Measurements from ENCODE around the gene IL17RE.

IL17RE gene

DNA sequence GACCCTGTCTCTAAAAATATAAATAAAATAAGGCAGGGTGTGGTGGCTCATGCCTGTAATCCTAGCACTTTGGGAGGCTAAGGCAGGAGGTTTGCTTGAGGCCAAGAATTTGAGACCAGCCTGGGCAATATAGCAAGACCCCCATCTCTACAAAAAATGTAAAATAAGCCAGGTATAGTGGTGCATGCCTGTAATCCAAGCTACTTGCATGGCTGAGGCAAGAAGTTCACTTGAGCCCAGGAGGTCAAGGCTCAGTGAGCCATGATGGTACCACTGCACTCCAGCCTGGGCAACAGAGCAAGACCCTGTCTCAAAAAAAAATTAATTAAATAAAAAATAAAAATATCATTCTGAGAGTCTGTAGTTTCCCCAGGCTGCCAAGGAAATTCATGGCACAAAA, 16.3 kb upstream of the IL17RE start:
- Histone ChIP-seq H3K36me3 (ENCODE audit: low read depth) (no peaks in the 10 kb centered on the region), H3K4me1 (ENCODE audit: insufficient read depth, poor library complexity, severe bottlenecking) (peaks cover 17% of the 10 kb centered on the region), H3K27me3 (ENCODE audit: insufficient read depth, poor library complexity, severe bottlenecking) (no peaks in the 10 kb centered on the region), H3K27ac (ENCODE audit: poor library complexity, severe bottlenecking) (peak overlapping the region; percentile 98), H3K9me3 (ENCODE audit: severe bottlenecking) (no peaks in the 10 kb centered on the region), H3K4me3 (ENCODE audit: severe bottlenecking) (no peak overlapping the region)
- ATAC-seq (ENCODE audit: low read depth) (no peak), DNase-seq (ENCODE audit: low spot score) (no peak)
- TF ChIP-seq, protein P1, sequence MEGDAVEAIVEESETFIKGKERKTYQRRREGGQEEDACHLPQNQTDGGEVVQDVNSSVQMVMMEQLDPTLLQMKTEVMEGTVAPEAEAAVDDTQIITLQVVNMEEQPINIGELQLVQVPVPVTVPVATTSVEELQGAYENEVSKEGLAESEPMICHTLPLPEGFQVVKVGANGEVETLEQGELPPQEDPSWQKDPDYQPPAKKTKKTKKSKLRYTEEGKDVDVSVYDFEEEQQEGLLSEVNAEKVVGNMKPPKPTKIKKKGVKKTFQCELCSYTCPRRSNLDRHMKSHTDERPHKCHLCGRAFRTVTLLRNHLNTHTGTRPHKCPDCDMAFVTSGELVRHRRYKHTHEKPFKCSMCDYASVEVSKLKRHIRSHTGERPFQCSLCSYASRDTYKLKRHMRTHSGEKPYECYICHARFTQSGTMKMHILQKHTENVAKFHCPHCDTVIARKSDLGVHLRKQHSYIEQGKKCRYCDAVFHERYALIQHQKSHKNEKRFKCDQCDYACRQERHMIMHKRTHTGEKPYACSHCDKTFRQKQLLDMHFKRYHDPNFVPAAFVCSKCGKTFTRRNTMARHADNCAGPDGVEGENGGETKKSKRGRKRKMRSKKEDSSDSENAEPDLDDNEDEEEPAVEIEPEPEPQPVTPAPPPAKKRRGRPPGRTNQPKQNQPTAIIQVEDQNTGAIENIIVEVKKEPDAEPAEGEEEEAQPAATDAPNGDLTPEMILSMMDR (IDR thresholded peaks at IDR 0.05; ENCODE audit: poor library complexity, severe bottlenecking): no peak

DNA sequence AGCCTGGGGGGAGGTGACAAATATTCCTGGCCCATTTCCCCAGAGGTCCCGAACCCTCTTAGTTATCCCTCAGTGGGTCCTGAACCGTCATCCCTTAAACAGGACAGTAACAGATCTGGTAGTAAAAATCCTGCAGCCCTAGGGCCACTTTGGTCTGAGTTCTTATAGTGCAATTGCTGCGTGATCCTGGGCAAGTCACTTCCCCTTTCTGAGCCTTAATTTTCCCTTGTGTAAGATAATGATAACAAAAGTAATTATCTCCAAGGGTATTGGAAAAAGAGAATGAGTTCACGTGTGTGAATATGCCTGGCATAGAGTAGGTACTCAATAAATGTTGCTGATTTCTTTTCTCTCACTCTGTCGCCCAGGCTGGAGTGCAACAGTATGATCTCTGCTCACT, 15.2 kb upstream of the IL17RE start:
- H3K4me3 ChIP-seq (ENCODE audit: severe bottlenecking): no peak overlapping the region
- peaks cover 22% of the 10 kb centered on the region for H3K4me1 ChIP-seq (ENCODE audit: insufficient read depth, poor library complexity, severe bottlenecking)
- H3K9me3 ChIP-seq (ENCODE audit: severe bottlenecking): no peaks in the 10 kb centered on the region
- no peaks in the 10 kb centered on the region for H3K27me3 ChIP-seq (ENCODE audit: insufficient read depth, poor library complexity, severe bottlenecking)
- H3K36me3 ChIP-seq (ENCODE audit: low read depth): peaks cover 11% of the 10 kb centered on the region
- TF ChIP-seq, protein P1 (IDR thresholded peaks at IDR 0.05; ENCODE audit: poor library complexity, severe bottlenecking): no peak
- H3K27ac ChIP-seq (ENCODE audit: poor library complexity, severe bottlenecking): no peak overlapping the region
- DNase-seq (ENCODE audit: low spot score) (no peak), ATAC-seq (ENCODE audit: low read depth) (no peak)

DNA sequence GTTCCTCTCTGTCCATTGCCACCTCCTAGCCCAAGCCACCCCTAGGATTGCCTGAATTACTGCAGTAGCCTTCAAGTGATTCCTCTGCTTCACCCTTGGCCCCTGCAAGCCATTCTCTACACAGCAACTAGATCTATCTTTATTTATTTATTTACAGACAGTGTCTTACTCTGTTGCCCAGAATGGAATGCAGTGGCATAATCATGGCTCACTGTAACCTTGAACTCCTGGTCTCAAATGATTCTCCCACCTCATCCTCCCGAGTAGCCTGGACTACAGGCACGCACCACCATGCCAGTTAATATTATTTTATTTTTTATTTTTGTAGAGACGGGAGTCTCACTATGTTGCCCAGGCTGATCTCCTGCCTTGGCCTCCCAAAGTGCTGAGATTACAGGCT, 14.1 kb upstream of the IL17RE start:
- peaks cover 22% of the 10 kb centered on the region for H3K4me1 ChIP-seq (ENCODE audit: insufficient read depth, poor library complexity, severe bottlenecking)
- DNase-seq (ENCODE audit: low spot score) (no peak), ATAC-seq (ENCODE audit: low read depth) (no peak)
- TF ChIP-seq, protein P1 (IDR thresholded peaks at IDR 0.05; ENCODE audit: poor library complexity, severe bottlenecking): no peak
- peaks cover 21% of the 10 kb centered on the region for H3K36me3 ChIP-seq (ENCODE audit: low read depth)
- no peaks in the 10 kb centered on the region for H3K9me3 ChIP-seq (ENCODE audit: severe bottlenecking)
- no peaks in the 10 kb centered on the region for H3K27me3 ChIP-seq (ENCODE audit: insufficient read depth, poor library complexity, severe bottlenecking)
- H3K27ac ChIP-seq (ENCODE audit: poor library complexity, severe bottlenecking): peak overlapping the region; percentile 3
- H3K4me3 ChIP-seq (ENCODE audit: severe bottlenecking): no peak overlapping the region

DNA sequence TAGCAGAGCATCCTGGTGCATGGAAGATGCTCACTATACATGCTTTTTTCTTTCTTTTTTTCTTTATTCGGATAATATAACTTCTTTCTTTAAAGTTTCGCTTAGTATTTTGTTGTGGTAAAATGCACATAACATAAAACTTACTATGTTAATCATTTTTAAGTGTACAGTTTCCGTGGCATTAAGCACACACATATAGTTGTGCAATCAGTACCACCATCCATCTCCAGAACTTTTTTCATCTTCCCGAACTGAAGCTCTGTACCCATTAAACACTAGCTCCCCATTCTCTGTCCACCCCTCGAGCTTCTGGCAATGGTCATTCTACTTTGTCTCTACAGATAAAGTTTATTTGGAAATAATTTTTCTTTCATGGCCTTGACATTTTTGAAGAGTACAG, 13.2 kb upstream of the IL17RE start:
- peaks cover 27% of the 10 kb centered on the region for H3K36me3 ChIP-seq (ENCODE audit: low read depth)
- H3K4me1 ChIP-seq (ENCODE audit: insufficient read depth, poor library complexity, severe bottlenecking): peaks cover 22% of the 10 kb centered on the region
- H3K9me3 ChIP-seq (ENCODE audit: severe bottlenecking): no peaks in the 10 kb centered on the region
- H3K27ac ChIP-seq (ENCODE audit: poor library complexity, severe bottlenecking): peak overlapping the region; percentile 73
- no peak overlapping the region for H3K4me3 ChIP-seq (ENCODE audit: severe bottlenecking)
- TF ChIP-seq, protein P1 (IDR thresholded peaks at IDR 0.05; ENCODE audit: poor library complexity, severe bottlenecking): no peak
- no peaks in the 10 kb centered on the region for H3K27me3 ChIP-seq (ENCODE audit: insufficient read depth, poor library complexity, severe bottlenecking)
- no peak for ATAC-seq (ENCODE audit: low read depth)
- DNase-seq (ENCODE audit: low spot score): no peak

DNA sequence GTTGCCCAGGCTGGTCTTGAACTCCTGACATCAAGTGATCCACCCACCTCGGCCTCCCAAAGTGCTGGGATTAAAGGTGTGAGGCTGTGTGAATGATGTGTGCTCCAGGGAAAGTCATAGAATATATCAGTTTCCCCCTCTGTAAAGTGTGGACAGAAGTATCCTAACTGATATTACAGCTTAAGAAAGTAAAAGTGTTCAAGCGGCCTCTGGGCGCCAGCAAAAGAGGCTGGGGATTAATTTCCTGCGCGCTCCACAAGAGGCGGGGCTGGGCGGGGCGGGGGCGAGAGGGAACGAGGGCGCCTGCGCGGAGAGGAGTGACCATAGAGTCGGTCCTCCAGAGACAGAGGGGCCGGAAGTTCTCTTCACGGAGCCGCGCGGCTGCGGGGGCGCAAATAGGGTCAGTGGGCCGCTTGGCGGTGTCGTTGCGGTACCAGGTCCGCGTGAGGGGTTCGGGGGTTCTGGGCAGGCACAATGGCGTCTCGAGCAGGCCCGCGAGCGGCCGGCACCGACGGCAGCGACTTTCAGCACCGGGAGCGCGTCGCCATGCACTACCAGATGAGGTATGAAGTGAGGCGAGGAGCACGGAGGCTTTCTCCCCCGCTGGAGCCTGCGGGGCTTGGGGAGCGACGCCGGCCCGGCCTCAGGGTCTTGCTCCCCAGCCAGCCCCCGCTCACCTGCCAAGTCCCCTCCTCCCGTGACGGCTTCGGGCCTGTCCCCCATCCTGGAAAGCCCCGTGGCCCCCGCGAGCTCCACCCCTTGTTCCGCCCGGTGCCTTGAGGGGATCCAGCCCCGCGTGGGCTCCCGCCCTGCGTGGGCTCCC, 12.2 kb upstream of the IL17RE start, which contains the start of gene JAGN1:
TSS of gene JAGN1 (plus strand) at position 362 of the 823 bp plus-strand sequence. CDS start at position 475, 113 bp downstream.
- H3K36me3 ChIP-seq (ENCODE audit: low read depth): peaks cover 31% of the 10 kb centered on the region
- no peaks in the 10 kb centered on the region for H3K27me3 ChIP-seq (ENCODE audit: insufficient read depth, poor library complexity, severe bottlenecking)
- peak; percentile 78 for ATAC-seq (ENCODE audit: low read depth)
- H3K27ac ChIP-seq (ENCODE audit: poor library complexity, severe bottlenecking): peak within 1 kb of the TSS; percentile 73
- peaks cover 4% of the 10 kb centered on the region for H3K9me3 ChIP-seq (ENCODE audit: severe bottlenecking)
- TF ChIP-seq, protein P1 (IDR thresholded peaks at IDR 0.05; ENCODE audit: poor library complexity, severe bottlenecking): peak; percentile 7
- H3K4me1 ChIP-seq (ENCODE audit: insufficient read depth, poor library complexity, severe bottlenecking): peaks cover 14% of the 10 kb centered on the region
- DNase-seq (ENCODE audit: low spot score): peak; percentile 81
- peak within 1 kb of the TSS; percentile 96 for H3K4me3 ChIP-seq (ENCODE audit: severe bottlenecking)
